Keratinocyte (primary cell): Measurements from ENCODE around the gene KLHDC7B.

ENCODE experiments used
- CTCF ChIP-seq, 3 experiments: IDR thresholded peaks in 1 of 3; conservative IDR thresholded peaks in 1 of 3; optimal IDR thresholded peaks in 1 of 3; 2 replicates in 2 of 3; 3 replicates in 1 of 3; pipeline versions ENCODE3 to v1.5.1; 2011; ENCODE audit warnings: low read length in 3 of 3, mild to moderate bottlenecking in 3 of 3, moderate library complexity in 2 of 3, control low read depth in 1 of 3, inconsistent platforms in 1 of 3; ENCODE audit not compliant: insufficient read depth in 2 of 3; ENCODE audit errors: extremely low read depth in 1 of 3
- EZH2 ChIP-seq: IDR thresholded peaks from one replicate; pipeline ENCODE4 v1.6.1; 2012; ENCODE audit warnings: inconsistent platforms, mild to moderate bottlenecking, low read length, moderate library complexity

DNA sequence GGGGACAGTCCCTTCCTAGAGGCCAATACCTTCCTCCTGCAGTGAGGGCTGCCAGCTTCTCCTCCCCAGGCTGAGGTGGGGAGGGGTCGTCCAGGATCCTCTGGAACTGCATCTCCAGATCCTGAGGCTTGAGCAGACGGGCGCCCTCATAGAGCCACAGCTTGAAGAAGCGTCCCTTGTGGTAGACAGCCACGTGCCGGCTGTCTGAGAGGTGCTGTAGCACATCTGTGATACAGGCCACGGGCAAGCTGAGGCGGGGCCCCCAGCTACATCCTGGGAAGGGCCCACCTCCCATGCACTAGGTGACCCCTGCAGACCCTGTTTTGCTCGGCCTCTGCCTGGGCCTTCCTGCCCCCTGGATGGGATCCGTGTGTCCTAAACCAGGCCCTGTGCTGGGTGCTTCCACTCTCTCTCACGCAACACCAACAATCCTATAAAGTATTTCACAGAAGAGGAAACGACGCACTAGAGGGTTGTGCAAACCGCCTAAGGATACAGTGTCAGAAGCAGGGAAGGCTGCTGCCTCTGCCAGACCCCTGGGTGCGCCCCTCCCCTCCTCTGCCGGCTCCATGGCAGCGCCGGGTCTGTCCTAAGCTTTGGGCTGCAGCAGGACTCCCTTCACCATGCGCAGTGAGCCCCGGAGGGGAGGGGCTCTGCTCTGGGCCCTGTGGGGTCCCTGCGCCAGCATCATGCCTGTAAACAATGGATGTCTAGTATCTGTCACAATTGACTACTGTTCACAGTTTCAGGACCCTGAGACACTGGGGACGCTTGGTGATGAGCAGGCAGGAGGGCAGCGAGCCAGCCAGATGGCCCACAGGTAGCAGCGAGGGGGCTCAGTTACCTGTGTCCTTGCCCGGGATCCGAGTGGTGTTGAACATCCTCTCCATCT is 28.0 kb downstream of the KLHDC7B start:
- no peak for TF ChIP-seq CTCF (optimal IDR thresholded peaks at IDR 0.05 in 1 of 3, IDR thresholded peaks at IDR 0.05 in 1 of 3, conservative IDR thresholded peaks at IDR 0.05 in 1 of 3; ENCODE audit: extremely low read depth in 1 of 3, insufficient read depth in 2 of 3, low read length in 3 of 3)
- TF ChIP-seq EZH2, result no peak
